ENCODE results near the gene DIS3L2. TPM values are rescaled to one million over a fixed set of nuclear protein-coding genes. Genes with fewer than 3 reads are reported as not detected.
A peak's percentile ranks its signal among the peaks of the same experiment; 100 is the strongest.

DIS3L2 gene
- total RNA-seq, 1 donor from 2014 or later = 24.0 TPM

DNA sequence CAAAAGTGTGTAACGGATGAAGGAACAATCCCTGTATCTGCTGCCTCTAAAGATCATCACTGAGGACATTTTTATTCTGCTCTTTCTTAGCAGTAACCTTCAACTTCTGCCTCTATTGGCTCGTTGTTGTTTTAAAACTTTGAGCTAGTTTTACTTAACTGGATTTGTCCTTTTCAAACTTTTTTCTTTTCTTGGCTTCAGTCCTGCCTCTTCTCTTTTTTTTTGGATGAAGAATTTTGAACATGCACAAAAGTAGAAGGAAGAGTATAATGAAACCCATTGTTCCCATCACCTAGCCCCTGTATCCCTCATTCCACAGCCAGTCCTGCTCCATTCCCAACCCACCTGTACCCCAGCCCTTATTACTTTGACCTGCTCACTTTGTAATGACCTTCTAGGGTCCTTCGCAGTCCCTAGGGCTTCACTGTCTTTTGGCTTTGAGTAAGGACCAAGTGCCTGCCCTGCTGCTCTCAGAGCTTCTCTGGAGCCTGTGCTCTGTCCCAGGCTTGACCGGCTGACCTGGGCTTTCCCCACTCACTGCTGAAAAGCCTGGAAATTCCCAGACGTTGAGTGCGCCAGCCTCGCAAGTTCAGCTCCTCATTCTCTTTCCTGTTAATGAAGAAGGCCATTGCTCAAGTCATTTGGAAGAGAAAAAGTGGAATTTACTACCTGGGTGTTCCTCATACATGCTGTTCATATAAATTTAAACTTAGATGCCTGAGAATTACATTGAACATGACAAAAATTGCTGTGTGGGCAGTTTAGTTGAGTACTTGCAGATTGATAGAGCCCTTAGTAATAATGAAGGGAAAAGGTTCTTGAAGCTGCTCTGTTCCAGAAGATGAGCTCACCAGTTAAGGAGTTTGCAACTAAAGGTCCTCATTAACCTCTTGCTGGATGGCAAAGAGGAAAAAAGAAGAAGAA is 267.7 kb downstream of the DIS3L2 start:
- Mint-ChIP-seq H3K27me3 (ENCODE audit: low read depth, unreplicated experiment) (no peaks in the 10 kb centered on the region), H3K4me1 (ENCODE audit: low read depth, unreplicated experiment) (peaks cover 20% of the 10 kb centered on the region), H3K27ac (ENCODE audit: unreplicated experiment) (peak overlapping the region; percentile 58), H3K4me3 (ENCODE audit: unreplicated experiment) (no peak overlapping the region), H3K36me3 (ENCODE audit: low read depth, unreplicated experiment) (peaks cover 4% of the 10 kb centered on the region), H3K9me3 (ENCODE audit: unreplicated experiment) (no peaks in the 10 kb centered on the region)
- no peak overlapping the region for H2AFZ ChIP-seq (ENCODE audit: low read depth, low read length)
- H3K27me3 ChIP-seq (ENCODE audit: insufficient read depth, low read length) = no peaks in the 10 kb centered on the region
- peaks cover 26% of the 10 kb centered on the region for H4K20me1 ChIP-seq (ENCODE audit: insufficient read depth, low read length)
- no peak for TF ChIP-seq EZH2 (IDR thresholded peaks at IDR 0.05; ENCODE audit: insufficient read depth, low read length)
- TF ChIP-seq, protein P1, sequence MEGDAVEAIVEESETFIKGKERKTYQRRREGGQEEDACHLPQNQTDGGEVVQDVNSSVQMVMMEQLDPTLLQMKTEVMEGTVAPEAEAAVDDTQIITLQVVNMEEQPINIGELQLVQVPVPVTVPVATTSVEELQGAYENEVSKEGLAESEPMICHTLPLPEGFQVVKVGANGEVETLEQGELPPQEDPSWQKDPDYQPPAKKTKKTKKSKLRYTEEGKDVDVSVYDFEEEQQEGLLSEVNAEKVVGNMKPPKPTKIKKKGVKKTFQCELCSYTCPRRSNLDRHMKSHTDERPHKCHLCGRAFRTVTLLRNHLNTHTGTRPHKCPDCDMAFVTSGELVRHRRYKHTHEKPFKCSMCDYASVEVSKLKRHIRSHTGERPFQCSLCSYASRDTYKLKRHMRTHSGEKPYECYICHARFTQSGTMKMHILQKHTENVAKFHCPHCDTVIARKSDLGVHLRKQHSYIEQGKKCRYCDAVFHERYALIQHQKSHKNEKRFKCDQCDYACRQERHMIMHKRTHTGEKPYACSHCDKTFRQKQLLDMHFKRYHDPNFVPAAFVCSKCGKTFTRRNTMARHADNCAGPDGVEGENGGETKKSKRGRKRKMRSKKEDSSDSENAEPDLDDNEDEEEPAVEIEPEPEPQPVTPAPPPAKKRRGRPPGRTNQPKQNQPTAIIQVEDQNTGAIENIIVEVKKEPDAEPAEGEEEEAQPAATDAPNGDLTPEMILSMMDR (IDR thresholded peaks at IDR 0.05; ENCODE audit: insufficient read depth, low read depth, low read length) = no peak
- no peak overlapping the region for H3K9ac ChIP-seq (ENCODE audit: low read length)
- no peak overlapping the region for H3K4me2 ChIP-seq (ENCODE audit: low read length)
- no peak overlapping the region for H3K4me3 ChIP-seq (ENCODE audit: insufficient read depth, low read depth, low read length)
- FAIRE-seq (no peak), DNase-seq (ENCODE audit: low read depth) (peak; percentile 58)
- peaks cover 2% of the 10 kb centered on the region for H3K36me3 ChIP-seq (ENCODE audit: insufficient read depth, low read length)
- no peaks in the 10 kb centered on the region for H3K9me3 ChIP-seq (ENCODE audit: insufficient read depth, low read depth, low read length)
- peaks cover 11% of the 10 kb centered on the region for H3K4me1 ChIP-seq (ENCODE audit: insufficient read depth, low read length)
- no peaks in the 10 kb centered on the region for H3K79me2 ChIP-seq (ENCODE audit: insufficient read depth, low read length)
- H3K27ac ChIP-seq (ENCODE audit: low read depth, low read length) = no peak overlapping the region

DNA sequence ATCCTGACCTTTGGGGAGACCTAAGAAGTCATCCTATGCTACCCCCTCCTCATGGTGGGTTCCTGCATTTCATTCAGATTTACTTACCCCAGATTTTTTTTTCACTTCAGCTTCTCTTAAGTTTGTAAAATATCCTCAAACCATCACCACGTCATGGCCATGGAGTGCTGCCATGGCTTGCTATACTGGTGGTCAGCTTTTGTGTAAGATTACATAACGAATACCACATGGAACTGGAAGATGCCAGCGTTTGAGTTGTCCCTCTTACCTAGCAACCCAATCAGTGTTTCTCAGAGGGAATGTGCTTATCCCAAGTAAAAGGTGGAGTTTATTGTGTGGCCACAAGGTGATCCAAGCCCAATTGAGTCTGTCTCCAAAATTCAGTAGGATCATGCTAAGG is 268.4 kb downstream of the DIS3L2 start:
- Histone ChIP-seq H3K27ac (ENCODE audit: low read depth, low read length) (no peak overlapping the region), H3K4me1 (ENCODE audit: insufficient read depth, low read length) (peaks cover 11% of the 10 kb centered on the region), H3K9me3 (ENCODE audit: insufficient read depth, low read depth, low read length) (no peaks in the 10 kb centered on the region), H3K9ac (ENCODE audit: low read length) (no peak overlapping the region), H3K4me2 (ENCODE audit: low read length) (no peak overlapping the region), H3K79me2 (ENCODE audit: insufficient read depth, low read length) (no peaks in the 10 kb centered on the region), H3K36me3 (ENCODE audit: insufficient read depth, low read length) (peaks cover 2% of the 10 kb centered on the region), H2AFZ (ENCODE audit: low read depth, low read length) (no peak overlapping the region), H4K20me1 (ENCODE audit: insufficient read depth, low read length) (peaks cover 31% of the 10 kb centered on the region), H3K4me3 (ENCODE audit: insufficient read depth, low read depth, low read length) (no peak overlapping the region), H3K27me3 (ENCODE audit: insufficient read depth, low read length) (no peaks in the 10 kb centered on the region)
- peak; percentile 25 for DNase-seq (ENCODE audit: low read depth)
- Mint-ChIP-seq H3K4me3 (ENCODE audit: unreplicated experiment) (no peak overlapping the region), H3K9me3 (ENCODE audit: unreplicated experiment) (no peaks in the 10 kb centered on the region), H3K27ac (ENCODE audit: unreplicated experiment) (no peak overlapping the region), H3K27me3 (ENCODE audit: low read depth, unreplicated experiment) (no peaks in the 10 kb centered on the region), H3K4me1 (ENCODE audit: low read depth, unreplicated experiment) (peaks cover 20% of the 10 kb centered on the region), H3K36me3 (ENCODE audit: low read depth, unreplicated experiment) (peaks cover 4% of the 10 kb centered on the region)
- TF ChIP-seq EZH2 (IDR thresholded peaks at IDR 0.05; ENCODE audit: insufficient read depth, low read length) = no peak
- TF ChIP-seq, protein P1 (IDR thresholded peaks at IDR 0.05; ENCODE audit: insufficient read depth, low read depth, low read length) = no peak
- no peak for FAIRE-seq

DNA sequence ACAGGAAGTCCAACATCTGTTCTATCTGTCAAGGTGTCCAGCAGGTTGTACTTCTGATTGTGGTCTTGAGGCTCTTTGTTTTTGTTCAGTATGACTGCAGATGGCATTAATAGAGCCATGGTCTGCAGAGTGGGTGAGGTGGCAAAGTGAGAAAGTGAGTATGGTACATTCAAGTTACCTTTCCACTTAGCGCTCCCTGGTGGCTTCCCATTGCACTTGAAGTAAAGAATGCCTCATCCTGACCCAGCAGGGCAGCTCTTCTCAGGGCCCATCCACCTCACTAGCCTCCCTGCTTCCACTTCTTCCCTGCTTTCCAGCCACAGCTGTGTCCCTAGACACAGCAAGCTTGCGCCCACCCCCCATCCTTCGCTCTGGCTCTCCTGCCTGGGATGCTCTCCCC is 269.0 kb downstream of the DIS3L2 start:
- Histone ChIP-seq H3K9ac (ENCODE audit: low read length) (no peak overlapping the region), H3K36me3 (ENCODE audit: insufficient read depth, low read length) (peaks cover 2% of the 10 kb centered on the region), H3K79me2 (ENCODE audit: insufficient read depth, low read length) (no peaks in the 10 kb centered on the region), H2AFZ (ENCODE audit: low read depth, low read length) (no peak overlapping the region), H3K9me3 (ENCODE audit: insufficient read depth, low read depth, low read length) (no peaks in the 10 kb centered on the region), H3K27ac (ENCODE audit: low read depth, low read length) (no peak overlapping the region), H3K4me3 (ENCODE audit: insufficient read depth, low read depth, low read length) (no peak overlapping the region), H3K4me2 (ENCODE audit: low read length) (no peak overlapping the region), H3K4me1 (ENCODE audit: insufficient read depth, low read length) (peaks cover 11% of the 10 kb centered on the region), H3K27me3 (ENCODE audit: insufficient read depth, low read length) (no peaks in the 10 kb centered on the region), H4K20me1 (ENCODE audit: insufficient read depth, low read length) (peaks cover 31% of the 10 kb centered on the region)
- DNase-seq (ENCODE audit: low read depth) = no peak
- Mint-ChIP-seq H3K36me3 (ENCODE audit: low read depth, unreplicated experiment) (peaks cover 4% of the 10 kb centered on the region), H3K4me3 (ENCODE audit: unreplicated experiment) (no peak overlapping the region), H3K4me1 (ENCODE audit: low read depth, unreplicated experiment) (peaks cover 20% of the 10 kb centered on the region), H3K9me3 (ENCODE audit: unreplicated experiment) (no peaks in the 10 kb centered on the region), H3K27ac (ENCODE audit: unreplicated experiment) (no peak overlapping the region), H3K27me3 (ENCODE audit: low read depth, unreplicated experiment) (no peaks in the 10 kb centered on the region)
- no peak for FAIRE-seq
- TF ChIP-seq, protein P1 (IDR thresholded peaks at IDR 0.05; ENCODE audit: insufficient read depth, low read depth, low read length) = no peak
- TF ChIP-seq EZH2 (IDR thresholded peaks at IDR 0.05; ENCODE audit: insufficient read depth, low read length) = no peak
